WERI-Rb-1 (cell line): ENCODE measurements around the gene WBP11.

ENCODE experiments used
- DNase-seq: peaks from one replicate; pipeline ENCODE4 v3.0.0-alpha.2; 2020
- H3K27ac ChIP-seq: fragments of 250-450 bp; sonication (Bioruptor Pico); 2 replicates; pipeline ENCODE4 v1.5.1; 2020; ENCODE audit warnings: mild to moderate bottlenecking, moderate library complexity
- H3K27me3 ChIP-seq: fragments of 250-450 bp; sonication (Bioruptor Pico); 2 replicates; pipeline ENCODE4 v1.5.1; 2021; ENCODE audit warnings: mild to moderate bottlenecking, low read depth, moderate library complexity; ENCODE audit not compliant: insufficient read depth, severe bottlenecking
- H3K36me3 ChIP-seq: fragments of 250-450 bp; sonication (Bioruptor Pico); 2 replicates; pipeline ENCODE4 v1.5.1; 2020; ENCODE audit warnings: mild to moderate bottlenecking, moderate library complexity
- H3K4me3 ChIP-seq: 2 replicates; pipeline ENCODE4 v1.5.1; 2011; ENCODE audit warnings: low read depth, mild to moderate bottlenecking, control low read depth, low read length
- H3K9me3 ChIP-seq: fragments of 250-450 bp; sonication (Bioruptor Pico); 2 replicates; pipeline ENCODE4 v1.5.1; 2021; ENCODE audit warnings: mild to moderate bottlenecking, moderate library complexity; ENCODE audit not compliant: severe bottlenecking
- TF ChIP-seq, protein P1 (sequence below): IDR thresholded peaks from 2 replicates; pipeline ENCODE4 v1.5.1; 2011; ENCODE audit warnings: low read depth, mild to moderate bottlenecking, control low read depth, inconsistent platforms, low read length

WBP11 gene

DNA sequence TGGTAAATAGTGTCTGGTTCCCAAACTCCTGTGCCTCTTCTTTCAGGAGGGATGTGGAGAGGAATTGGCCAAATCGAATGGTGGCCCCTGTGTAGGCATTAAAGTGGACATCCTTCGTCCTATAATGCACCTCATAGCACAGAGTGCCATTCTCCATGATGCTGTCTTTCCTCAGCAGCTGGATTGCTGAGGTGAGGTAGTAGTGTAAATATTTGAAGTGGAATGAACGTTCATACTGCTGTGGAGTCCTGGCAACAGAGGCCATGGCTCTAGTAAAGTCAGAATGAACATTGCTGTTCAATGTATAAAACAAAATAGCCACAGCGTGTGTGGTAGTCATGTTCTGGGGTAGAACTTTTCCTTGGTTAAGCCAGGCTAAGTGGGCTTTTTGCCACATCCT is 37.3 kb upstream of the WBP11 start:
- no peaks in the 10 kb centered on the region for H3K9me3 ChIP-seq
- no peak for DNase-seq
- H3K36me3 ChIP-seq, result no peaks in the 10 kb centered on the region
- TF ChIP-seq, protein P1, sequence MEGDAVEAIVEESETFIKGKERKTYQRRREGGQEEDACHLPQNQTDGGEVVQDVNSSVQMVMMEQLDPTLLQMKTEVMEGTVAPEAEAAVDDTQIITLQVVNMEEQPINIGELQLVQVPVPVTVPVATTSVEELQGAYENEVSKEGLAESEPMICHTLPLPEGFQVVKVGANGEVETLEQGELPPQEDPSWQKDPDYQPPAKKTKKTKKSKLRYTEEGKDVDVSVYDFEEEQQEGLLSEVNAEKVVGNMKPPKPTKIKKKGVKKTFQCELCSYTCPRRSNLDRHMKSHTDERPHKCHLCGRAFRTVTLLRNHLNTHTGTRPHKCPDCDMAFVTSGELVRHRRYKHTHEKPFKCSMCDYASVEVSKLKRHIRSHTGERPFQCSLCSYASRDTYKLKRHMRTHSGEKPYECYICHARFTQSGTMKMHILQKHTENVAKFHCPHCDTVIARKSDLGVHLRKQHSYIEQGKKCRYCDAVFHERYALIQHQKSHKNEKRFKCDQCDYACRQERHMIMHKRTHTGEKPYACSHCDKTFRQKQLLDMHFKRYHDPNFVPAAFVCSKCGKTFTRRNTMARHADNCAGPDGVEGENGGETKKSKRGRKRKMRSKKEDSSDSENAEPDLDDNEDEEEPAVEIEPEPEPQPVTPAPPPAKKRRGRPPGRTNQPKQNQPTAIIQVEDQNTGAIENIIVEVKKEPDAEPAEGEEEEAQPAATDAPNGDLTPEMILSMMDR, result no peak
- no peaks in the 10 kb centered on the region for H3K27me3 ChIP-seq
- no peak overlapping the region for H3K27ac ChIP-seq
- H3K4me3 ChIP-seq, result no peak overlapping the region

GRCh38 chr12:14839262-14839661 is 36.0 kb upstream of the WBP11 start:
- TF ChIP-seq, protein P1, result no peak
- no peak for DNase-seq
- H3K9me3 ChIP-seq, result no peaks in the 10 kb centered on the region

DNA sequence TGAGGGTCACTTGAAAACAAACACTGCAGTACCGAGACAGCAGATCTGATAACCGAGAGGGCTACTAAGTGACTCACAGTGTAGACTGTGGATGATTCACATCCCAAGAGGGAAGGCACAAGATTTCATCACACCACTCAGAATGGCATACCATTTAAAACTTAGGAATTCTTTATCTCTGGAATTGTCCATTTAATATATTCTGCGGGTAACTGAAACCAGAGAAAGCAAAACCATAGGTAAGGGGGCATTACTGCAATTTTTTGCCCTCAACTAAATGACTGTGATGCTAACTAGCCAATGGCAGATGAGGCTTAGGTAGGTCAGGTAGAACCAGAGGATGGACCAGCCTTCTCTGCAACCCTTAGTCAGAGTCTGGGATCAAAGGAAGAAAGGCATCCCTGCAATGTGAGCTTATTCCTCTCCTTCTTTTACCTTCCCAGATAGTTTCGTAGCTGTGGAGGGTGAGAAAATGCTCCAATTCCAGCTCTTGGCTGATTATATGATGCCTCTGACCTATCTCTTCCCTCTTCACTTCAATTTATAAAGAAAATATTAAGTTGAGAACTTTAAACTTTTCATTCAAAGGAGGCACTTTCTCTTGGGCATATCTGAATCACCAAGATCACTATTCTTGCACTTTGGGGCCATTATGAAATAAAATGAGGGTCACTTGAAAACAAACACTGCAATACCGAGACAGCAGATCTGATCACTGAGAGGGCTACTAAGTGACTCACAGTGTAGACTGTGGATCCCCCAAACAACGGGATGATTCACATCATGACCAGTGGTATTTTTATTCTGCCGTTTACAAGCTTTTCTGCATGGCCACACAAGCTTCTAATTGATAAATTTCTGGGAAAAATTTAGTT is 33.3 kb upstream of the WBP11 start:
- no peak for DNase-seq
- Histone ChIP-seq H3K36me3 (no peaks in the 10 kb centered on the region), H3K9me3 (no peaks in the 10 kb centered on the region), H3K27ac (no peak overlapping the region), H3K4me3 (no peak overlapping the region), H3K27me3 (no peaks in the 10 kb centered on the region)
- TF ChIP-seq, protein P1, result no peak

More at GRCh38 chr12:14839262-14839661, 36.0 kb upstream of the WBP11 start:
- Histone ChIP-seq H3K4me3 (no peak overlapping the region), H3K27me3 (no peaks in the 10 kb centered on the region), H3K27ac (no peak overlapping the region), H3K36me3 (no peaks in the 10 kb centered on the region)

DNA sequence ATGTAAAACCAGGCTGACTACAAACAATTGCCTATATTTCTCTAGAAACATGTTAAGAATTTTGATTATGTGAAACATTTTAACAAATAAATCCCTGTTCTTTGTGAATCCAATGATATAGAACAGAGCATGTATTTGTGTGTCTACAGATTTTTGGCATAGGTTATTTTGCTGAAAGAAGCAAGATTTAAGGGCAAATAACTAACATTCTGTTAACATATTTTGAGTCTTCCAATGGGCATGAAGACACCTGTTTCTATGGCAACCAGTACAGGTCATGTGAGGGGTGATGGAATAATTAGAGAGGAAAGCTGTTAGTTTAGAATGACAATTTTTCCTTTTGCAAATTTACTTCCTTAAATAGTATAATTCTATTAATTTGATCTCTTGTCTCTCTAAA is 31.2 kb upstream of the WBP11 start:
- TF ChIP-seq, protein P1, result no peak
- no peaks in the 10 kb centered on the region for H3K9me3 ChIP-seq
- no peaks in the 10 kb centered on the region for H3K36me3 ChIP-seq
- H3K4me3 ChIP-seq, result no peak overlapping the region
- DNase-seq, result no peak
- H3K27me3 ChIP-seq, result no peaks in the 10 kb centered on the region
- H3K27ac ChIP-seq, result no peak overlapping the region

- H3K36me3 ChIP-seq, result no peaks in the 10 kb centered on the region
- H3K9me3 ChIP-seq, result no peaks in the 10 kb centered on the region
- no peaks in the 10 kb centered on the region for H3K27me3 ChIP-seq
- no peak overlapping the region for H3K4me3 ChIP-seq
- no peak overlapping the region for H3K27ac ChIP-seq
- TF ChIP-seq, protein P1, result no peak
- no peak for DNase-seq
Observed at GRCh38 chr12:14833952-14834351, 30.7 kb upstream of the WBP11 start.

GRCh38 chr12:14833336-14833735 is 30.1 kb upstream of the WBP11 start:
- H3K27ac ChIP-seq, result no peak overlapping the region
- no peaks in the 10 kb centered on the region for H3K9me3 ChIP-seq
- TF ChIP-seq, protein P1, result no peak
- H3K27me3 ChIP-seq, result no peaks in the 10 kb centered on the region
- DNase-seq, result no peak
- H3K4me3 ChIP-seq, result no peak overlapping the region
- H3K36me3 ChIP-seq, result no peaks in the 10 kb centered on the region
